GM18499 (cell line): Measurements from ENCODE around the gene RALGPS2.

ENCODE experiments used
- ATAC-seq: cut with Tn5 transposase; IDR thresholded peaks from one replicate; pipeline ENCODE4 v1.9.1; 2021; ENCODE audit warnings: moderate number of reproducible peaks; ENCODE audit not compliant: insufficient read depth, unreplicated experiment

Gene RALGPS2, protein sequence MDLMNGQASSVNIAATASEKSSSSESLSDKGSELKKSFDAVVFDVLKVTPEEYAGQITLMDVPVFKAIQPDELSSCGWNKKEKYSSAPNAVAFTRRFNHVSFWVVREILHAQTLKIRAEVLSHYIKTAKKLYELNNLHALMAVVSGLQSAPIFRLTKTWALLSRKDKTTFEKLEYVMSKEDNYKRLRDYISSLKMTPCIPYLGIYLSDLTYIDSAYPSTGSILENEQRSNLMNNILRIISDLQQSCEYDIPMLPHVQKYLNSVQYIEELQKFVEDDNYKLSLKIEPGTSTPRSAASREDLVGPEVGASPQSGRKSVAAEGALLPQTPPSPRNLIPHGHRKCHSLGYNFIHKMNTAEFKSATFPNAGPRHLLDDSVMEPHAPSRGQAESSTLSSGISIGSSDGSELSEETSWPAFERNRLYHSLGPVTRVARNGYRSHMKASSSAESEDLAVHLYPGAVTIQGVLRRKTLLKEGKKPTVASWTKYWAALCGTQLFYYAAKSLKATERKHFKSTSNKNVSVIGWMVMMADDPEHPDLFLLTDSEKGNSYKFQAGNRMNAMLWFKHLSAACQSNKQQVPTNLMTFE

DNA sequence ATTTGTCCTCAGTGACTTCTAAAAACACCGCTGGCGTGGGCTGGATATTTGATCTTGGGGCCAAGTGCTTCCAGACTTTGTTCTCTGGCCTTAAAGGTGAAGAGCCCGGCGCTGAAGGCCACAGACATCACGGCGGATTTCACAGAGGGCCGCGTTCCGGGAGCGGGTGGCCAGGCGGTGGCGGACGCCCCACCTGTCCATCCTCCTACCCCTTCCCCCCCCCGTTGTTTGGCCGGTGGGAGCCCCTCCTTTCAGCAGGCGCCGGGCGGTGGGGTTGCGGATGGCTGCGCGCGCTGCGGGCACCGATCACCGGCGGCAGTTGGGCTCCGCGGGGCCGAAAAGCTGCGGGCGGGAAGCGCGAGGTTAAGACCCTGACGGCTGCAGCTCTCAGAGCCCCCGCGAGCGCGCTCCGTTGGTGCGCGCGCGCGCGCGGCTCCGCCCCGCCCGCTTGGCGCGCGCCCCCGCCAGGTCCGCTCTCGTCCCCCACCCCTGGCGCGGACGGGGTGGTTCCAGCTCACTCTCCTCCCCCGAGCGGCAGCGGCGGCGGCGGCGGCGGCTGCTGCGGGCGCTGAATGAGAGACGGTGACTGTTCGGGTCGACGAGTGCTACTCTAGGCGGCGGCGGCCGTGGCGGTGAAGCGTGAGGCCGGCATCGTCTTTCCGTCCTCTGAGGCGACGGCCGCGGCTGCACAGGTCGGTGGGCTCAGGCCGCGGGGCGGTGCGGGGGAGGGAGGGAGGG lies at the start of gene RALGPS2:
Gene RALGPS2, plus strand, starts transcription at position 517 of the 738 bp plus-strand sequence. CDS start 51,521 bp downstream, outside the sequence.
- no peak for ATAC-seq

DNA sequence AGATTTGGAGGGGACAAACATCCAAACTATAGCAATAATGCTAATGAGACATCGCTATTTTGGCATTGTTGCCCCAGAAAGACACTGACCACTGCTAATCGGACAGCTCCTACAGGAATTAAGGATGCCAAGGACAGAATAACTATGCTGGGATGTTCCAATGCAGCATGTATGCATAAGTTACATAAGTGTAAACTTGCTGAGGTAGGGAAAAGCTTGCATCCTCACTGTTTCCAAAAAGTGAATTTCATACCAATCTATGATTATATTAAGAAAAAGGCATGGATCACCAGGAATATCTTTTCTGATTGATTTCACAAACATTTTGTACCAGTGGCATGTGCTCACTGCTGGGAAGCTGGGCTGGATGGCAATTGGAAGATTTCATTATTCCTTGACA lies 45.8 kb upstream of the RALGPS2 start:
- ATAC-seq, result no peak

DNA sequence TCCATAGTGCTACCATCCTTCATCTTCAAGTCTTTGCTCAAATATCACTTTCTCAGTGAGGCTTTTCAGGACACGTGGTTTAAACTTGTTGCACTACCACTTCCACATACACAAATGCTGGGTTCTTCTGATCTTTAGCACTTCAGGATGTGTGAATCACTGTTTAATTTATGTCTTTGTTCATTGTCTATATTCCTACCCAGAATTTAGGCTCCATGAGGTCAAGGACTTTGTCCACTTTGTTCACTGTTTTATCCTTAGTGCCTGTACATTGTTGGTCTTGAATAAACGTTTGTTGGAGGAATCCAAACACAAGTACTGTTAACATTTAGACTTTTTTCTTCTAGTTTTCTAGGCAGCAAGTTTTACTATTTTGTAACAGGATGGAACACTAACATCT lies 42.6 kb upstream of the RALGPS2 start:
- ATAC-seq, result no peak

DNA sequence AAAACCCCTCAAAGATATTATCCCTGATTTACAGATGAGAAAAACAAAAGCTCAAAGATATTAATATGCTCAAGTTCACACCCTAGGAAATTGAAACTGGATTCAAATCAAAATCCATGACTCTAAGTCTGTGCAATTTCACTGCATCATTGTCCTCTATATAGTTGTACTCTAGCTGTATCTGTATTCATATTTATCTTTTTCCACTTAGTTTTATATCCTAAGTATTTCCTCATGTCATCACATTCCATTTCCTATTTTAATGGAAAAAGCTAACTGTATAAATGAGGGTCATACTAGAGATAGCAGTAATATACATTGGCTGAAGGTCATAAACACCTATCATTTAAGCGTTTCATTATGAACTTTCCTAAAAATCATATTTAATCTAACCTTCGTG lies 42.2 kb upstream of the RALGPS2 start:
- ATAC-seq, result no peak

DNA sequence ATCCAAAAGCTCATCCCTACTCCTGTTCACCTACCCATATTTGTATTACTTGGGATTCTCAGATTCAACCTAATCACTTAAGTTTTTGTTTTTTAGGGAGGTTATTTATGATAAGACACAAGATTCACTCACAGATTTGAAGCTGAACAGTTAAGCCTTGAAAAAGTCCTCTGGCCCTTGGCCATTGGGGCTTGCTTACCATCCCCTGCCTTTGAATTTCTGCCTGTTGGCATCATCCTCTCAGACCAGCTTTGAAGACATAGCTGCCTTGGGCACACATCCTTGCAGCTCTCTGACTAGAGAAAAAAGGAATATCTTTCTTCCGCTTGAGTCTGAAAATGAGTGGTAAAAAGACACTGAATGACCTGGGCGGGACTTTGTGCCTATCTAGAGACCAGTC lies 41.8 kb upstream of the RALGPS2 start:
- no peak for ATAC-seq

DNA sequence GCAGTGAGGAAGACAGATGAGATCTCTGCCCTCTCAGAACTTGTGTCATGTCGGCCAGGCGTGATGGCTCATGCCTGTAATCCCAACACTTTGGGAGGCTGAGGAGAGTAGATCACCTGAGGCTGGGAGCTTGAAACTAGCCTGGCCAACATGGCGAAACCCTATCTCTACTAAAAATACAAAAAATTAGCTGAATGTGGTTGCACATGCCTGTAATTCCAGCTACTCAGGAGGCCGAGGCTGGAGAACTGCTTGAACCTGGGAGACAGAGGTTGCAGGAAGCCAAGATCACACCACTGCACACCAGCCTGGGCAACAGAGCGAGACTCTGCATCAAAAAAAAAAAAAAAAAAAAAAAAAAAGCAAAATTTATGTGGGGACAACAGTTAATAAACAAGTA lies 40.9 kb upstream of the RALGPS2 start:
- no peak for ATAC-seq

DNA sequence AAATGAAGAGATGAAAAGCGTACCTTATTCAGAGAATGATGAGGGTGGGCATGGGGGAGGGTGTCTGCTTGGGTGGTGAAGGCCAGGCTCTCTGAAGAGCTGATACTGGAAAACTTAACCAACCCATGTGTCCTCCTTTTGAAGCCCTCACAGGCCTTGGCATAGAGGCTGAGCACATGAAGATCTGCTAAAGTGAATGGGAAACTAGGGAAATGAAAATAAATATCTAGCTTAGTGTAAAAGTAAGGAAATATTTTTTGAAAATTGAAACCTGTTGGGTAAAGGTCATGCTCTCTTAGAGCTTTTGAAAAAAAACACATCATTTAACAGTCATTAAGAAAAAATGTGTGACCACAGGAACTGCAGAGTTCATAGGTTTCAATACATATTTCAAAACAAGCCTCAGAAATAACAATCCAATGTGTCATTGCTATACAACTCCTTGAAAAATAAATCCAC lies 40.5 kb upstream of the RALGPS2 start:
- peak; percentile 80 for ATAC-seq

DNA sequence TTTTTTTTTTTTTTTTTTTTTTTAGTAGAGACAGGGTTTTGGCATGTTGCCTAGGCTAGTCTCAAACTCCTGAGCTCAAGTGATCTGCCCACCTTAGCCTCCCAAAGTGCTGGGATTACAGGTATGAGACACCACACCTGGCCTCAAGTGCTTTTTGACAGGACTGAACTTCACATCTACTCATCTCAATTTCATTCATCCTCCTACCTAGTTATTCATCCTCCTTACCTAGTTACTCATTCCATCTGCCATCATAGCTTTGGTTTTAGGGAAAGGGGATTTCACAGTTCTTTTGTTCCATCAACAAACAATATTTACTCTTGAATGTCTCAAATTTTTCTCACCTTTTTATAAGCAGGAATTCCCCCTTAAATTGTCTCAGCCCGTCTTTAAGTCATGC lies 38.6 kb upstream of the RALGPS2 start:
- no peak for ATAC-seq

DNA sequence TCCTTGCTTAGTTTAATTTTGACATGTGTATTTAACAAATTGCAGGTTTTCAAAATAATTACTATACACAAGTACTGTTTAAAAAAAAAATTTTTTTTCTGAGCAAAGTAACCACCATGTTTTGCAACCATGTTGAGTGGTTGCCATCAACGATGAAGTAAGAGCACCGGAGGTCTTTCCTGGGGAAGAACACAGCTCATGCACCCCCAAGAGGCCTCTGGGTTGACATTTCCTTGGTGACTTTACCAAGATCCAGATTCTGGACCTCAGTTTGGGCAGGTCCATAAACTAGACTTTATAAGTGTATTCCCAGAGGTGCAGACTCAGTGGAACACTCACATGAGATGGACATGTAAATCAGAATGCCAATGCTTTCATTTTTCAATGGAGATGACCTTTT lies 36.8 kb upstream of the RALGPS2 start:
- ATAC-seq, result no peak

DNA sequence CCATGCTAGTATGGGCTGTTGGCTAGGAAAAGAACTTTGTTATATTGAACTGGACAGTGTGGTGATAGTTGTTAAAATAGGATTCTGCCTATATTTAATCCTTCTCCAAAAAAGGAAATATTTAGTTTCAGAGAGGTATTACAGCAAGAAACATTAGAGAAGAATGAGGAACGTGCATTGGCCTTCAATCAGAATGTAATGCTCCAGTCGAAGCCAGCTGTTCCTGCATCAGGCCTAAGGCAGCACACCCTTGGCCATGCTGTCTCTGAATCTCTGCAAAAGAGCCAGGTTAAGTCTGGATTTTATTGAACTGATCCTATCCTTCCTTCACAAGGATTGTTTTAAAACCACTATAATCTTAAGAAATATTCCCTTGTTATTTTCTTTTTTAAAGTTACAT lies 35.3 kb upstream of the RALGPS2 start:
- no peak for ATAC-seq

DNA sequence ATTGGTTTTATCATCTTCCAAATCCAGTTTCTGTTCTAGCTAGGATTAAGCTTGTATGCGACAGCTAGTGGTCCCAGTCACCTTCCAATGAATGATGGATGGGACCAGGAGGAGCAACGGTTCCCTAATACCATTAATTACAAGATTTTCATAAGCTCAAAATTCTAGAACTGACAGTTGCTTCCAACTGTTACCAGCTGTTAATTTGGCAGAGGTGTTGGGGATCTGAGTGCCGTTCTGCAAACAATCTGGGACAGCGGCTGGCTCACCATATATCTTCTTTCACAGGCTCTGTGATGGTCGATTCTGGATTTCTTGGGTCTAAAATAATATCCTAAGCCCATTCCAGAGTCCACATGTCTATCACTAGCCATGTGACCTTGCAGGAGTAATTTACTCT lies 34.5 kb upstream of the RALGPS2 start:
- no peak for ATAC-seq

DNA sequence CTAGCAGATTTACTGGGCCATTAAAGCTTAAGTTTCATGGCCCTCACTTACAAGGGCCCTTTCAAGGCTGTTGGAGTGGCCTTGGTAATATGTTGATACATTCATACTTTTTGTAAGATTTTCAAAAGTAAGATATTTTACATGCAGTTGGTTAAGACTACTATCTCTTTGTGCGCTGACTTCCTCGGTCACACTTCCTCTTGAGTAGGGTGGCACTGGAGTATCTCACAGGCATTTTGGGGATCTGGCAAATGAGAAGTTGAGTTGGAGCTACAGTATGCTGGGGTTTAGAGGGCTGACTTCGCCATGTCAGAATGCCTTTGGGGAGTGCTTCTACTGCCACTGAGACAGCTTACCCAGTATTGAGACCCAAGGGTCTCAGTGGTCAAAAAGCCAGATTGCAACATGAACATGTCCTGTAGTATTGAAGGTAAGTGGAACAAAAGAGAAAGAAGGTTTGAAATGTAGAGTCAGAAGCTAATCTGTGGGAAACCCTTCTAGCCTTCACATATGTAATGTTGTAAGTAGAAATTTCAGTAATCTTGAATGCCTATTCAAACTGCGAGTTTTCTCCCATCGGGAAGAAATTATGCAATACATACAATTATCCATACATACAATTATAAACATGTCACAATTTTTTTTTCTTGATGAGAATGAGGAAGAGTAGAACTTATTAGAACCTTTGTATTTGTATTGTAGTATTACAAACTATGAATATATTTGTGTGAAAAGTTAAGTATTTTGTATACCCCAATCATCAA lies 32.3 kb upstream of the RALGPS2 start:
- no peak for ATAC-seq

DNA sequence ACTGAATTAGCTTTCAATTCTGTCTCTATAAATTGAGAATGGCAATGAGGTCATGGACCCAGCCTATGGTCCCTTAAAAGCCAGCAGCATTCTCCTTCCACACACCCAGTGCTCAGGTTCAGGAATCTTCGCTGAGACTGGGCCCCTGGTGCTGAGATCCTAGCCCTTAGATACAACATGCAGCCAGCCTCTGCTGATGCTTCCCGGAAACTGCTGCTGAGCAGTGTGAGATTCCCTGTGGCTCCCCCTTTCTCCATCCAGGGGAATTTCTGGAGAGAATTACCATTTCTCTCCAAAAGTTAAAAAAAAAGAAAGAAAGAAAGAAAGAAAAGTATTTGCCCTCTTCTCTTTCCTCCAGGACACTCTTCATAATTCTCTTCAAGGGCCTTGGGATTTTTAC lies 31.7 kb upstream of the RALGPS2 start:
- ATAC-seq, result no peak

DNA sequence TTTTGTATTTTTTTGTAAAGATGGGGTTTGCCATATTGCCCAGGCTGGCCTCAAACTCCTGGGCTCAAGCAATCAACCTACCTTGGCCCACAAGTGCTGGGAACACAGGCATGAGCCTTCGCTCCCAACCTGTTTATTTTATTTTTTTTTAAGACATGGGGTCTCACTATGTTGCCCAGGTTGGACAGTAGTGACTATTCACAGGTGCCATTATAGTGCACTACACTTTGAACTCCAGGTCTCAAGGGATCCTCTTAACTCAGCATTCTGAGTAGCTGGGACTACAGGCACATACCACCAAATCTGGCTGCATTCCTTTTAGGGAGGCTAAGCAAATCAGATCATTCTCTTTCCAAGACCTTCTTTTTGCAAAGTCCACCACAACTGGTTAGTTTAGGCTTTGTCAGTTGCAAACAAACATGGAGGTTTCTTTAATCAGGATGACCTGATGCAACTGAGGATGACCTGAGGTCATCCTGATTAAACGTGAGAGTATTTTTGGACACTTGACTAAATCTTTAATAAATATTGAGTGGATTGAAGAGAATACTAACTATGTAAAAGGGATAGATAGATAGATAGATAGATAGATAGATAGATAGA lies 30.0 kb upstream of the RALGPS2 start:
- no peak for ATAC-seq

DNA sequence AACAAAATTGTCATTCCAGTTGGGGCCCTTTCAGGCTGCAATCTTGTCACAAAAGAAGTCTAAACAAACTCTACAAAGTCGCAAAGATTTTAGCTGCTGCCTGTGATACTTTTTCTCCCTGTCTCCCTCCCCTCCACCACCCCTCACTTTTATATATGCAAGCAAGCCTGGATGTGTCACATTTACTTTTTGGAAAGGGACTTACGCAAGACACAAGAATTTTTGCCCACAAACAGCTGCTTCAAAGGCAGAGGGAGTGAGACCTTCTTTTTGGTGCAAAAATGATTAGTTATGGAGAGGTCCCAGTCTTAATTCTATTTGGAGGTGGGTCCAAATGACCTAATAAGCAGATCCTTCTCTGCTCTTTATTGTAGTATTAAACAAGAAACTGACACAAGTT lies 22.9 kb upstream of the RALGPS2 start:
- ATAC-seq, result no peak

DNA sequence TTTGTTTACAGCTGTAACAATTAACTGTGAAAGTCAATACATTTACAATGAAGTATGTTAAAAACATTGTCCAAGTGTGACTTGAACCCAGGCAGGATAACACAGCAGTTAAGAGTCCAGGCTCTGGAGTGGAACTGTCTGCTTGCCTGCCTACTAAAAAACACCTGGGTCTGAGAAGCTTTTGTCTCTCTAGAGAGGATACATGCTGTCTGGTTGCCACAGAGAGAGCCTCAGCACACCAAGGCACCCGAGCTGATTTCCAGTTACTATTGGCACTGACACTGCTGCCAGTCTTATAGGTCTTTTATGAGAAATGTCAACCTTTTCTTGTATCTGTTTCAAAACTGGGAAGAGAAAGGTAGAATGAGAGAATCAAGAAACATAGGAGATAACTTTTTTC lies 20.2 kb upstream of the RALGPS2 start:
- no peak for ATAC-seq

DNA sequence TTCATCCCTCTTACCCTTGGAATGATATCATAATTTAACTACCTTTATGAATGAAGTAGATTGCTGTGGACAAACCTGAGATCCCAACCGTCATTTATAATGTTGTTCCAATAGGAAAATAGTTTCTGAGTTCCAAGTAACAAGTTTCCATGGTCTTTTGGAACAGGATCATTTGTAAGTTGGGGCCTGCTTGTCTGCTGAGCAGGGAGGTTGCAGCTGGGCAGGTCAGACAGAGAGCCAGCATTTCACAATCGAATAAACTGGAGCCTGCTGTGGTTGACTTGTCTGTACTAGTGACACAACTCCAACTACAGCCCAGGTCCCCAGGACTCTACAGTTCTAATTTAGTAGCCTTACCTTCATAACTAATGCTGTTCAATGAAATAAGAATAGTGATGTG lies 18.6 kb upstream of the RALGPS2 start:
- ATAC-seq, result no peak

DNA sequence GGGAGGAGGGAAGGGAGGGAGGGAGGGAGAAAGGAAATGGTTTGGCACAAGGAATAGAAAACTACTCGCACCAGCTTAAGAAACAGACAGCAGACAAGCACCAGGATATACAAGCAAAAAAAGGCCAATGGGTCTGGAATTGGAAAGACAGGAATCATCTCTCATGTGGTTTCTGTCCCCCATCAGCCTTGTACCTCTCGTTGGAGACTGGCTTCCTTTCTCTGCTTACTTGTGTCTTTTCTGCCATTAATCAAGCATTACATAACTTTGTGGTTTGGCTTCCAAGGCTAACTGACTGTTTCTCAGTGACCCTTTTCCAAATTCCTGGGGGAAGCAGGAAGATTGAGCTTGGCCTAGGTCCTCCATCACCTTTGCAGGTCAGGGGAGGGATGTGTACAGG lies 11.8 kb upstream of the RALGPS2 start:
- ATAC-seq, result no peak

DNA sequence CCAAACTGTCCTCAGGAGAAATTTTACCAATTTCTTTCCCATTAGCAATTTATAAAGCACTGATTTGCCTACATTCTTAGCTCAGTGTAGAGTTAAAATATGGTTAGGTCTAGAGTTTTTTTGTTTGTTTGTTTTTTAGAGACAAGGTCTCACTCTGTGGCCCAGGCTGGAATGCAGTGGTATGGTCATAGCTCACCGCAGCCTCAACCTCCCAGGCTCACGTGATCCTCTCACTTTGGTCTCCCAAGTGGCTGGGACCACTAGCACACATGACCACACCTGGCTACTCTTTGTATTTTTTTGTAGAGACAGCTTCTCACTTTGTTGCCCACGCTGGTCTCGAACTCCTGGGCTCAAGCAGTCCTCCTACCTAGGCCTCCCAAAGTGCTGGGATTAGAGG lies 10.6 kb upstream of the RALGPS2 start:
- ATAC-seq, result no peak

DNA sequence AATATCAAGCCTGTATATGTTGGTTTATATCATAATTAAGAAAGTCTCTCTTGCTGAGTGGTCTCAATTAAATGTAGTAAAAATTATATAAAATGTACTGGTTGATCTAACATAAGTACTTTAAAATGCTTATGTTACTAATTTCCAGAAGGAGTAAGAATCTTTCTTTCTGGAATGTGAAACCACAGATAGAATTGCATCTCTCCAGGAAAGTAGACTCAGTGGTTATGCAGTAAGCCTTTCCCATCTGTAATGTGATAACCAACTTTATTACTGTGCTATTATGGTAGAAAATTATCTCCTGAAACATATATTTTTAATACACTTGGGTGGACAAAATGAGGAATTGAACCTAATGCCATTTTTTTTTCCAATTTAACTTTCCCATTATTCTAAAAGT lies 8.9 kb upstream of the RALGPS2 start:
- no peak for ATAC-seq
